GM21737 (cell line): ENCODE data around the gene AATF.
A peak's percentile ranks its signal among the peaks of the same experiment; 100 is the strongest.
"Not testable (repeated sequence)": the region's sequence is repeated elsewhere in the genome, so short reads cannot be mapped to it uniquely, and the experiment has no call there.

Experiments
- ATAC-seq: cut with Tn5 transposase; IDR thresholded peaks from one replicate; pipeline ENCODE4 v1.9.1; 2021; ENCODE audit warnings: mild to moderate bottlenecking, moderate library complexity; ENCODE audit not compliant: unreplicated experiment

AATF gene

GRCh38 chr17:37068266-37068665 is 119.5 kb downstream of the AATF start:
- no peak for ATAC-seq

- ATAC-seq: no peak
Measured at GRCh38 chr17:37069087-37069486, 120.3 kb downstream of the AATF start.

- not testable (repeated sequence) for ATAC-seq
Measured at GRCh38 chr17:37073464-37073863, 124.7 kb downstream of the AATF start.

GRCh38 chr17:37079065-37079708 is 130.4 kb downstream of the AATF start:
- ATAC-seq: no peak

- no peak for ATAC-seq
Measured at GRCh38 chr17:37079735-37080134, 131.0 kb downstream of the AATF start.

- no peak for ATAC-seq
Measured at GRCh38 chr17:37081287-37081686, 132.5 kb downstream of the AATF start.

- no peak for ATAC-seq
Measured at GRCh38 chr17:37082311-37082860, 133.6 kb downstream of the AATF start.

- ATAC-seq: no peak
Measured at GRCh38 chr17:37082985-37083384, 134.2 kb downstream of the AATF start.

- no peak for ATAC-seq
Measured at GRCh38 chr17:37083456-37083855, 134.7 kb downstream of the AATF start.

- no peak for ATAC-seq
Measured at GRCh38 chr17:37084372-37084771, 135.6 kb downstream of the AATF start.

- ATAC-seq: no peak
Measured at GRCh38 chr17:37086334-37086733, 137.6 kb downstream of the AATF start.

- ATAC-seq: no peak
Measured at GRCh38 chr17:37086948-37087347, 138.2 kb downstream of the AATF start.

- ATAC-seq: no peak
Measured at GRCh38 chr17:37087683-37088082, 138.9 kb downstream of the AATF start.

- ATAC-seq: no peak
Measured at GRCh38 chr17:37088459-37088858, 139.7 kb downstream of the AATF start.

- no peak for ATAC-seq
Measured at GRCh38 chr17:37088913-37089312, 140.2 kb downstream of the AATF start.

GRCh38 chr17:37089956-37090355 is 141.2 kb downstream of the AATF start:
- peak; percentile 68 for ATAC-seq

GRCh38 chr17:37090941-37091340 is 142.2 kb downstream of the AATF start:
- ATAC-seq: no peak

GRCh38 chr17:37092071-37092470 is 143.3 kb downstream of the AATF start:
- no peak for ATAC-seq

- ATAC-seq: no peak
Measured at GRCh38 chr17:37092701-37093100, 143.9 kb downstream of the AATF start.

GRCh38 chr17:37094391-37094790 is 145.6 kb downstream of the AATF start:
- ATAC-seq: no peak

- no peak for ATAC-seq
Measured at GRCh38 chr17:37096071-37096470, 147.3 kb downstream of the AATF start.

GRCh38 chr17:37097154-37097553 is 148.4 kb downstream of the AATF start:
- no peak for ATAC-seq

GRCh38 chr17:37098152-37098551 is 149.4 kb downstream of the AATF start:
- ATAC-seq: no peak
